ENCODE measurements around the gene CYB5R4. TPM values are rescaled to one million over a fixed set of nuclear protein-coding genes. Genes with fewer than 3 reads are reported as not detected.

CYB5R4 gene
- total and polyA plus RNA-seq, 2 of the 8 experiments (the other 6 are each of a cell fraction or from before 2014, with no cell fraction given), result 2.8 to 14.6 TPM

DNA sequence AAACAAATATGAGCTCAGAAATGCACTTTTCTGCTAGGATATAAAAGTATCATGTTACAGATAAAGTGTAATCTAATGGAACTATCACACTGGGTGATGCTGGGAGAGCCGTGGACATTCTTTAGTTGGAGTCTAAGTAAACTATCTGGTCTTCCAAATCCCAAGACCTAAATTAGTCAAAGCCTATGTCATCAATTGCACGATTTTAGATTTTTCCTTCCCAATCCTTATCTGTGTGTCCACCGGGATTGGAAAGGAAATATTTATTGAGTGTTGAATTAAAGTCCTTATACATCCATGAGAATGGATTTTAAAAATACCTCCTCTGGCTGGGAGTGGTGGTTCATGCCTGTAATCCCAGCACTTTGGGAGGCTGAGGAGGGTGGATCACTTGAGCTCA lies 154.4 kb downstream of the CYB5R4 start:
- Histone ChIP-seq H3K56ac (replicated peaks; ENCODE audit: insufficient read length, low read depth, low read length) (no peak overlapping the region), H2BK20ac (ENCODE audit: low read length) (no peak overlapping the region), H4K8ac (ENCODE audit: extremely low read depth, insufficient read depth, low read length) (no peak overlapping the region), H2BK120ac (replicated peaks; ENCODE audit: low read depth, low read length) (no peak overlapping the region), H4K91ac (replicated peaks; ENCODE audit: insufficient read length, low read length) (no peak overlapping the region), H3K14ac (ENCODE audit: insufficient read length) (no peak overlapping the region), H3K9me3 (ENCODE audit: insufficient read depth in 2 of 2, low read depth in 1 of 2, low read length in 1 of 2) (no peaks in the 10 kb centered on the region), H3K4me1 (replicated peaks in 1 of 4; ENCODE audit: control insufficient read depth in 3 of 4, insufficient read depth in 4 of 4, low read length in 3 of 4) (no peaks in the 10 kb centered on the region; a peak in 2 of 7 replicates), H2BK12ac (ENCODE audit: low read depth, low read length) (no peak overlapping the region), H3K27ac (ENCODE audit: low read depth, low read length) (no peak overlapping the region), H3K36me3 (ENCODE audit: control insufficient read depth in 2 of 4, insufficient read depth in 4 of 4, low read length in 3 of 4) (no peaks in the 10 kb centered on the region), H4K5ac (ENCODE audit: insufficient read length, low read depth, low read length) (no peak overlapping the region), H2AK5ac (ENCODE audit: low read depth, low read length) (no peak overlapping the region), H3K79me1 (ENCODE audit: low read depth, low read length) (no peaks in the 10 kb centered on the region), H3K9ac (replicated peaks in 1 of 4; ENCODE audit: extremely low read depth in 1 of 4, low read depth in 3 of 4, low read length in 3 of 4) (no peak overlapping the region), H3K18ac (ENCODE audit: extremely low read depth, low read length) (no peak overlapping the region), H3K4me3 (ENCODE audit: extremely low read depth in 1 of 4, insufficient read depth in 2 of 4, low read depth in 3 of 4, low read length in 4 of 4) (no peak overlapping the region), H3K79me2 (ENCODE audit: control insufficient read depth in 1 of 2, insufficient read depth in 2 of 2, low read length in 2 of 2) (no peaks in the 10 kb centered on the region), H4K20me1 (replicated peaks in 1 of 2; ENCODE audit: control insufficient read depth in 1 of 2, insufficient read depth in 2 of 2, low read length in 2 of 2) (no peaks in the 10 kb centered on the region), H2AFZ (ENCODE audit: low read length) (no peak overlapping the region), H3K23me2 (ENCODE audit: low read depth, low read length) (no peaks in the 10 kb centered on the region), H2BK5ac (ENCODE audit: low read depth, low read length) (no peak overlapping the region), H3K4me2 (ENCODE audit: insufficient read depth in 1 of 2, low read depth in 2 of 2, low read length in 2 of 2) (no peak overlapping the region), H3K27me3 (replicated peaks in 1 of 4; ENCODE audit: control insufficient read depth in 3 of 4, extremely low read depth in 1 of 4, insufficient read depth in 3 of 4, low read length in 3 of 4) (no peaks in the 10 kb centered on the region), H3K23ac (ENCODE audit: insufficient read length) (no peak overlapping the region), H3K4ac (replicated peaks; ENCODE audit: insufficient read length, low read depth, low read length) (no peak overlapping the region), H2BK15ac (ENCODE audit: low read length) (no peak overlapping the region)
- WGBS, 2 experiments (ENCODE audit: extremely low coverage in 1 of 2, insufficient coverage in 1 of 2, insufficient read length in 1 of 2, insufficient replicate concordance in 2 of 2, low coverage in 1 of 2, low lambda C conversion rate in 2 of 2, missing lambda C conversion rate in 1 of 2), result 92% methylated on average over 3 of the region's 3 CpGs; no CpG with 5 or more reads in 1 of the 2 experiments
- no peak for TF ChIP-seq BRCA1 (IDR thresholded peaks at IDR 0.05; ENCODE audit: low read depth, low read length)
- no peak for TF ChIP-seq CHD2 (IDR thresholded peaks at IDR 0.05; ENCODE audit: low read length)
- no peak for TF ChIP-seq CREB1 (IDR thresholded peaks at IDR 0.05)
- DNase-seq (ENCODE audit: low read depth in 1 of 2, low spot score in 2 of 2), result no peak
- CTCF ChIA-PET (ENCODE audit: partially characterized antibody), result interaction anchor here (1.2 to 1.5 kb wide), 3 partner anchors 13 to 204 kb away, joined by 3 to 4 read pairs (median 3); no protein-coding TSS in a partner anchor
- POLR2A ChIA-PET (ENCODE audit: partially characterized antibody), result no interaction called here
- FAIRE-seq, result no peak
